CD4-positive, alpha-beta T cell treated with Interleukin-1 beta for 1 hour (primary cell): Measurements from ENCODE around the gene RUNX3.
"Not testable (repeated sequence)": the region's sequence is repeated elsewhere in the genome, so short reads cannot be mapped to it uniquely, and the experiment has no call there.

ENCODE experiments used
- DNase-seq, 2 donors: peaks; one replicate each; pipeline ENCODE4 v3.0.0-alpha.2; 2020 to 2022

RUNX3 gene

GRCh38 chr1:24900486-24900849, 29.6 kb downstream of the RUNX3 start:
- DNase-seq = no peak

- DNase-seq = no peak
These were observed 30.2 kb downstream of the RUNX3 start for GRCh38 chr1:24899581-24900485.

GRCh38 chr1:24898909-24899439, 31.1 kb downstream of the RUNX3 start:
- DNase-seq = no peak

DNA sequence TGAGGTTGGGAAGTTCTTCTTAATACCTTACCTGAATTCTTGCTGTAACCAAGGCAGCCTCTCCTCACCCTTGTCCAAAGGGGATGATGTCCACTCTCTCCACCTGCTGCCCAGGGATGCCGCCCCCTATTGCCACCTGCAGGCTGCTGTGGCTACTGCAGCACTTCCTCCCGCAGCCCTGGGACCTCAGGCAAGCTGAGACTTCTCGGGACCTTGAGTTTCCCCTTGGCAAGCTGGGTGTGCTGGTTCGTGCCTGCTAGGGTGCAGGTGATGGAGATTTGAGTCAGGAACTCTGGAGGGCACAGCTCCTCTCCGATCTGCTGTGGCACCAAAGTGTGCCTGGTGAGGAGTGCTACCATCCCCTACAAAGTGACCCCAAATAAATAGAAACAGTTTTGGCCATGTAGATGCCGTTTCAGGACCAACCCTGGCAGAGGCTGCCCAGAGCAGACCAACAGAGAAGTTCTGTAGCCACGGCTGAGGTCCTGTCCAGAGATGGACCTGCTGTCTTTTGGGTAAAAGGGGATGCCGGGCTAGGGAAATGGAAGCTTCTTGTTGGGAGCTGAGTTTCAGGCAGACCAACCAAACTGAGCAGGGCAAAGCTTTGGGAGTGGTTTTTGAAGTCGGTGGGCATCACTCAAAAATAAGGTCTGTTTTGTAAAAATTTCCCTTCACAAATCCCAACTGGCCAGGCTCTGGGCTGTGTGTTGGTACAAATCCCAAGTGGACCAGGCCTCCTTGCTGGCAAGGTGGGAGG, 31.7 kb downstream of the RUNX3 start:
- peak; percentile 48 to 55 for DNase-seq

- no peak for DNase-seq
These were observed 32.6 kb downstream of the RUNX3 start for GRCh38 chr1:24897263-24898151.

- DNase-seq = no peak
These were observed 33.3 kb downstream of the RUNX3 start for GRCh38 chr1:24896596-24897262.

GRCh38 chr1:24896176-24896575, 33.9 kb downstream of the RUNX3 start:
- DNase-seq = no peak

DNA sequence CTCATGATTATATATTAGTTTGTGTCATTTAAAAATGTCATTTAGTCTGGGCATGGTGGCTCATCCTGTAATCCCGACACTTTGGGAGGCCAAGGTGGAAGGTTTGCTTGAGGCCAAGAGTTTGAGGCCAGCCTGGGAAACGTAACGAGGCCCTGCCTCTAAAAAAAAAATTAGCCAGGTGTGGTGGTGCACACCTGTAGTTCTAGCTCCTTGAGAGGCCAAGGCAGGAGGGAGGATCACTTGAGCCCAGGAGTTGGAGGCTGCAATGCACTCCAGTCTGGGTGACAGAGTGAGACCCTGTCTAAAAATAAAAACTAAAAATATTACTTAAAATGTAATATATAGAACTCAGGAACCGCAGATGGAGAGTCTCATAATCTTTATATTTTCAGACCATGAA, 34.6 kb downstream of the RUNX3 start:
- DNase-seq = no peak

DNA sequence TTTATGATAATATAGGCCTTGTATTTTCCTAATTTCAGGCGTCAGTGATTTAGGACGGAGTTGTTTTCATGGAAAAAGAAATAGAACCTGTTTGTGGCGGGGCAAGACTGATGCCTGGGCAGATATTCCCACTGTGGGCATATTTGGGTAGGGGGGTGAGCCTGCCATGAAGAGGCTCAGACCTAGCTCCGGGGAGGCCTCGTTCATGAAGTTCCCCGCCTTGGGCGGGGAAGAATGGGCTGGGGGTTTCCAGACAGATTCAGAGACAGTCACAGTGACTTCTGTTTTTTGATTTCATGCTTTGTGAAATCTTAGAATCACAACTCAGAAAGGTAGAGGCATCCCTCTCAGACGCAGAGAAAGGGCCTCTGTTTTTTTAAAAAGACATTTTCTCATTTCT, 36.1 kb downstream of the RUNX3 start:
- no peak for DNase-seq

GRCh38 chr1:24893431-24893830, 36.6 kb downstream of the RUNX3 start:
- no peak for DNase-seq

DNA sequence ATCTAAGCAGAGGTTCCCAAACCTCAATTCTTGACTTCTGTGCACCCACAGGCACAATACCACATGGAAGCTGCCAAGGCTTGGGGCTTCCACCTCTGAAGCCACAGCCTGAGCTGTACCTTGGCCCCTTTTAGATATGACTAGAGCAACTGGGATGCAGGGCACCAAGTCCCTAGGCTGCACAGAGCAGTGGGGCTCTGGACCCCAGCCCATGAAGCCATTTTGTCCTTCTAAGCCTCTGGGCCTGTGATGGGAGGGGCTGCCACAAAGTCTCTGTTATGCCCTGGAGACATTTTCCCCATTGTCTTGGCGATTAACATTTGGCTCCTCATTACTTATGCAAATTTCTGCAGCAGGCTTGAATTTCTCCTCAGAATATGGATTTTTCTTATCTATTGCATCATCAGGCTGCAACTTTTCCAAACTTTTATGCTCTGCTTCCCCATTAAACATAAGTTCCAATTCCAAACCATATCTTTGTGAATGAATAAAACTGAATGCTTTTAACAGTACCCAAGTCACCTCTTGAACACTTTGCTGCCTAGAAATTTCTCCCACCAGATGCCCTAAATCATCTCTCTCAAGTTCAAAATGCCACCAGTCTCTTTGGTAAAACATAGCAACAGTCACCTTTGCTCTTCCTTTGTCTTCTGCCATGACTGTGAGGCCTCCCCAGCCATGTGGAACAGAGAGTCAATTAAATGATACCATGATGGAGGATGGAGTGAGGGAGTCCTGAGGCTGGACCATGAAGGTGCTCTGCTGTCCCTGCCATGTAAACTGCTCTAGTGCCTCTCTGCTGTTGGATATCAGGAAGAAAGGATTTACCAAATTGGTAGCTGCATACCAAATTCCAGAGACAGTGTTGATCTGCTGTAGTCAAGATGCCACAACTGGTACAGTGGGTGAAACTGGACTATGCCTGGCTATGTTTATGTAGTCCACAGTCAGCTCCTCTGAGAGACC, 37.6 kb downstream of the RUNX3 start:
- DNase-seq = no peak

DNA sequence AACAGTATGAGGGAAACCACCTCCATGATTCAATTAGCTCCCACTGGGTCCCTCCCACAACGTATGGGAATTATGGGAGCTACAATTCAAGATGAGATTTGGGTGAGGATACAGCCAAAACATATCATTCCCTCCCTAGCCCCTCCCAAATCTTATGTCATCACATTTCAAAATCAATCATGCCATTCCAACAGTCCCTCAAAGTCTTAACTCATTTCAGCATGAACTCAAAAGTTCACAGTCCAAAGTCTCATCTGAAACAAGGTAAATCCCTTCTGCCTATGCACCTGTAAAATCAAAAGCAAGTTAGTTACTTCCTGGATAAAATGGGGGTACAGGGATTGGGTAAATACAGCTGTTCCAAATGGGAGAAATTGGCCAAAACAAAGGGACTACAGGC, 38.7 kb downstream of the RUNX3 start:
- DNase-seq = not testable (repeated sequence)

- DNase-seq = no peak
These were observed 39.2 kb downstream of the RUNX3 start for GRCh38 chr1:24890887-24891286.

DNA sequence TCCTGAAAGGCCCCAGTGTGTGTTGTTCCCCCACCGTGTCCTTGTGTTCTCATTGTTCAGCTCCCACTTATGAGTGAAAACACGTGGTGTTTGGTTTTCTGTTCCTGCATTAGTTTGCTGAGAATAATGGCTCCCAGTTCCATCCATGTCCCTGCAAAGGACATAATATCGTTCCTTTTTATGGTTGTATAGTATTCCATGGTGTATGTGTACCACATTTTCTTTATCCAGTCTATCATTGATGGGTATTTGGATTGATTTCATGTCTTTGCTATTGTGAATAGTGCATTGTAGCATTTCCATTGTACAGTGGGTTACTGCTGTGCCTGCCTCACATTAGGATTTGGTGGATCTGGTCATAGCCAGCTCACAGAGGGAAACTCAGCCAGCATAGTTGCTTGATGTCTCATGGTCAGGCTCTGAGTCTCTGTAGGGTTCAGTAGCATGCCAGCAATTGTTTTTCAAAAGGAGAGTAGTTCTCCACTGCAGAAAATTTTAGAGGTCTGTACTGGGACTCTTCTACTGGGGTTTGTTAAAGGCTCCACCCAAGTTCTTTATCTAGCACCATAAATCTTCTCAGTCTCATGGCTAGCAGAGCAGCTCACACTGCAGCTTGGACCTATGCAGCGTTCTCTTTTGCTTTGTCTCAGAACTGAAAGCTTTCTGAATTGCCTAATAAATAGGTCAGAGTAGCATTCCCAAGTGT, 41.0 kb downstream of the RUNX3 start:
- no peak for DNase-seq

GRCh38 chr1:24888061-24888970, 41.8 kb downstream of the RUNX3 start:
- no peak for DNase-seq

DNA sequence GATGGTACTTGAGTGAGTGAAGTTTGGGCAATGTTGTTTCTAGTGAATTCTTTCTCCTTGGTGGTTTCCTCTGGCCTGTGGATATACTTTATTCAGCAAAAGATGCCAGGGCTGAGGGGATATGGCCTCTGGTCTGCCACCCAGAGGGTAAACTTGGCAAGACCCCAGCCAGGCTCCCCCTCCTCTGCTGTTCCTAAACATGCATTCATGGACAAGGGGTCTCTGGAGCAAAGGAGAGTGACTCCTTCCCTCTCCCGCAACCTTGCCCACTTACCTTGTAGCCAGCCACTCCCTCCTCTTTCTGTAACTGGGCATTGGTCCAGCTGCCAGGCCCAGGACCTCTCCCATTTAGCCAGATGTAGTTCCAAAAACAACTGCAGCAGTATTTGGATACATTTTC, 43.8 kb downstream of the RUNX3 start:
- no peak for DNase-seq

DNA sequence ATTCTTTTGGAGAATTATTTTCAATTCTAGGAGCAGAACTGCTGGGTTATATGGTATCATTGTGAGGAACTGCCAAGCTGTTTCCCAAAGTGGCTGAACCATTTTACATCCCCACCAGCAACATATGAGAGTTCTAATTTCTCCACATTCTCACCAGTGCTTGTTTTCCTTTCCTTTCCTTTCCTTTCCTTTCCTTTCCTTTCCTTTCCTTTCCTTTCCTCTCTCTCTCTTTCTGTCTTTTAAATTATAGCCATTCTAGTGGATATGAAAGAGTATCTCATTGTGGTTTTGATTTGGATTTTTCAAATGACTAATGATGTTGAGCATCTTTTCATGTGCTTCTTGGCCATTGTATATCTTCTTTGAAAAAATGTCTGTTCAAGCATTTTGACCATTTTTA, 45.3 kb downstream of the RUNX3 start:
- DNase-seq = no peak

DNA sequence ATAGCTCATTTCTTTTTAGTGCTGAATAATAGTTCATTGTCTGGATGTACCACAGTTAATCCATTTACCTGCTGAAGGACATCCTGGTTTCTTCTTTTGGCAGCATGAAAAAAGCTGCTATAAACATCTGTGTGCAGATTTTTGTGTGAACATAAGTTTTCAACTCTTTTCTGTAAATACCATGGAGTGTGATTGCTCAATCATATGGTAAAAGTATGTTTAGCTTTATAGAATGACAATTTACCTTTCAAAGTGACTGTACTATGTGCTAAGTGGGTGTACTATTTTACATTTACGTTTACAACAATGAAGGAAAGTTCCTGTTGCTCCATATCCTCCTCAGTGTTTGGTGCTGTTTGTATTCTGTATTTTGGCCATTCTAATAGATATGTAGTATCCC, 49.0 kb downstream of the RUNX3 start:
- no peak for DNase-seq
